H1 (cell line): ENCODE data around the gene LRRC74A. TPM values are rescaled to one million over a fixed set of nuclear protein-coding genes. Genes with fewer than 3 reads are reported as not detected.

ENCODE experiments used
- CTCF ChIA-PET: fragments of 300-600 bp; sonication (Branson Sonifier 250); formaldehyde crosslinking; loops from one replicate; lab custom pipeline; 2021; ENCODE audit not compliant: partially characterized antibody; lab: Charles Lee
- POLR2A ChIA-PET: fragments of 300-600 bp; sonication (Branson Sonifier 250); formaldehyde crosslinking; loops from one replicate; lab custom pipeline; 2021; ENCODE audit warnings: inconsistent platforms; ENCODE audit not compliant: partially characterized antibody; lab: Charles Lee
- DNase-seq, 2 experiments: peaks; one replicate each; pipeline versions ENCODE4 v3.0.0 to v3.0.0-alpha.2; 2010 to 2022; ENCODE audit warnings: low spot score in 2 of 2, low read depth in 1 of 2, mixed read lengths in 1 of 2
- FAIRE-seq: peaks from 2 replicates; lab custom pipeline; 2011; peaks lifted over from hg19 to GRCh38; lab: Jason Lieb, UNC
- H2AFZ ChIP-seq: 2 replicates; pipeline ENCODE4 v1.8.1; 2012; ENCODE audit warnings: low read length, inconsistent platforms
- H2AK5ac ChIP-seq: 2 replicates; pipeline ENCODE4 v1.6.1; 2013; ENCODE audit warnings: low read depth, low read length
- H2BK120ac ChIP-seq: replicated peaks from 2 replicates; pipeline ENCODE3; 2013; ENCODE audit warnings: low read depth, low read length, inconsistent platforms
- H2BK12ac ChIP-seq: 2 replicates; pipeline ENCODE4 v1.6.1; 2013; ENCODE audit warnings: low read depth, low read length
- H2BK15ac ChIP-seq: 2 replicates; pipeline ENCODE4 v1.6.1; 2013; ENCODE audit warnings: low read length
- H2BK20ac ChIP-seq: 2 replicates; pipeline ENCODE4 v1.6.1; 2013; ENCODE audit warnings: low read length
- H2BK5ac ChIP-seq: 2 replicates; pipeline ENCODE4 v1.6.1; 2013; ENCODE audit warnings: low read depth, low read length
- H3K14ac ChIP-seq: 2 replicates; pipeline ENCODE4 v1.6.1; 2013; ENCODE audit warnings: inconsistent platforms; ENCODE audit not compliant: insufficient read length
- H3K18ac ChIP-seq: 2 replicates; pipeline ENCODE4 v1.6.1; 2013; ENCODE audit warnings: low read length; ENCODE audit errors: extremely low read depth
- H3K23ac ChIP-seq: 2 replicates; pipeline ENCODE4 v1.6.1; 2013; ENCODE audit warnings: inconsistent platforms; ENCODE audit not compliant: insufficient read length
- H3K23me2 ChIP-seq: 2 replicates; pipeline ENCODE4 v1.6.1; 2013; ENCODE audit warnings: low read depth, low read length
- H3K27ac ChIP-seq: 2 replicates; pipeline ENCODE4 v1.6.1; 2011; ENCODE audit warnings: low read depth, low read length, inconsistent platforms
- H3K27me3 ChIP-seq, 4 experiments: replicated peaks in 1 of 4; 1 replicate in 1 of 4; 2 replicates in 3 of 4; pipeline versions ENCODE4 v1.6.1 to v1.8.1; 2011 to 2013; ENCODE audit warnings: low read length in 3 of 4, mild to moderate bottlenecking in 3 of 4, inconsistent platforms in 2 of 4, mixed read lengths in 2 of 4, moderate library complexity in 1 of 4; ENCODE audit not compliant: control insufficient read depth in 3 of 4, insufficient read depth in 3 of 4; ENCODE audit errors: extremely low read depth in 1 of 4
- H3K36me3 ChIP-seq, 4 experiments: 2 replicates each; pipeline versions ENCODE4 v1.6.1 to v1.8.1; 2011 to 2013; ENCODE audit warnings: mild to moderate bottlenecking in 4 of 4, low read length in 3 of 4, moderate library complexity in 2 of 4, control low read depth in 1 of 4, inconsistent platforms in 1 of 4; ENCODE audit not compliant: insufficient read depth in 4 of 4, control insufficient read depth in 2 of 4
- H3K4ac ChIP-seq: replicated peaks from 2 replicates; pipeline ENCODE3; 2013; ENCODE audit warnings: low read length, low read depth, mixed read lengths, inconsistent platforms; ENCODE audit not compliant: insufficient read length
- H3K4me1 ChIP-seq, 4 experiments: replicated peaks in 1 of 4; 1 replicate in 1 of 4; 2 replicates in 3 of 4; pipeline versions ENCODE4 v1.6.1 to v1.8.1; 2011 to 2013; ENCODE audit warnings: low read length in 3 of 4, inconsistent platforms in 2 of 4, mixed read lengths in 1 of 4; ENCODE audit not compliant: insufficient read depth in 4 of 4, control insufficient read depth in 3 of 4
- H3K4me2 ChIP-seq, 2 experiments: 2 replicates each; pipeline versions ENCODE4 v1.6.1 to v1.8.1; 2011 to 2013; ENCODE audit warnings: low read depth in 2 of 2, low read length in 2 of 2, control low read depth in 1 of 2, inconsistent platforms in 1 of 2, mild to moderate bottlenecking in 1 of 2; ENCODE audit not compliant: insufficient read depth in 1 of 2
- H3K4me3 ChIP-seq, 4 experiments: fragments of 200-600, 300-600 bp in 1 of 4; sonication (generic), shearing (Covaris generic), sonication (Bioruptor Twin) in 1 of 4; 2 replicates each; pipeline versions ENCODE4 v1.5.1 to v1.8.1; 2011 to 2016; ENCODE audit warnings: low read length in 4 of 4, low read depth in 3 of 4, control low read depth in 2 of 4, inconsistent platforms in 2 of 4, mild to moderate bottlenecking in 2 of 4, mixed read lengths in 1 of 4, moderate library complexity in 1 of 4; ENCODE audit not compliant: insufficient read depth in 2 of 4; ENCODE audit errors: extremely low read depth in 1 of 4
- H3K56ac ChIP-seq: replicated peaks from 2 replicates; pipeline ENCODE3; 2013; ENCODE audit warnings: low read depth, mild to moderate bottlenecking, mixed read lengths, low read length, inconsistent platforms; ENCODE audit not compliant: insufficient read length
- H3K79me1 ChIP-seq: 2 replicates; pipeline ENCODE4 v1.6.1; 2013; ENCODE audit warnings: low read depth, low read length, control low read depth
- H3K79me2 ChIP-seq, 2 experiments: 2 replicates each; pipeline versions ENCODE4 v1.6.1 to v1.8.1; 2012 to 2013; ENCODE audit warnings: low read length in 2 of 2, mild to moderate bottlenecking in 2 of 2, inconsistent platforms in 1 of 2; ENCODE audit not compliant: insufficient read depth in 2 of 2, control insufficient read depth in 1 of 2
- H3K9ac ChIP-seq, 4 experiments: replicated peaks in 1 of 4; 1 replicate in 1 of 4; 2 replicates in 3 of 4; pipeline versions ENCODE4 v1.6.1 to v1.8.1; 2011 to 2013; ENCODE audit warnings: low read depth in 3 of 4, low read length in 3 of 4, control low read depth in 2 of 4, mild to moderate bottlenecking in 2 of 4, moderate library complexity in 2 of 4, inconsistent platforms in 1 of 4; ENCODE audit errors: extremely low read depth in 1 of 4
- H3K9me3 ChIP-seq, 2 experiments: 2 replicates each; pipeline versions ENCODE4 v1.6.1 to v1.8.1; 2012 to 2013; ENCODE audit warnings: mild to moderate bottlenecking in 2 of 2, moderate library complexity in 2 of 2, control low read depth in 1 of 2, inconsistent platforms in 1 of 2, low read depth in 1 of 2, low read length in 1 of 2, mixed read lengths in 1 of 2; ENCODE audit not compliant: insufficient read depth in 2 of 2
- H4K20me1 ChIP-seq, 2 experiments: replicated peaks in 1 of 2; 2 replicates each; pipeline versions ENCODE3 to v1.8.1; 2011 to 2013; ENCODE audit warnings: inconsistent platforms in 2 of 2, low read length in 2 of 2, mild to moderate bottlenecking in 1 of 2; ENCODE audit not compliant: insufficient read depth in 2 of 2, control insufficient read depth in 1 of 2
- H4K5ac ChIP-seq: 2 replicates; pipeline ENCODE4 v1.6.1; 2013; ENCODE audit warnings: low read length, low read depth, mixed read lengths, inconsistent platforms; ENCODE audit not compliant: insufficient read length
- H4K8ac ChIP-seq: 2 replicates; pipeline ENCODE4 v1.8.0; 2013; ENCODE audit warnings: mild to moderate bottlenecking, moderate library complexity, low read length, inconsistent platforms; ENCODE audit not compliant: insufficient read depth; ENCODE audit errors: extremely low read depth
- H4K91ac ChIP-seq: replicated peaks from 2 replicates; pipeline ENCODE3; 2013; ENCODE audit warnings: low read length, mixed read lengths, inconsistent platforms; ENCODE audit not compliant: insufficient read length
- ATF3 ChIP-seq: IDR thresholded peaks from 2 replicates; pipeline ENCODE4 v1.6.1; 2011; ENCODE audit warnings: low read depth, mild to moderate bottlenecking, low read length; ENCODE audit not compliant: insufficient read depth
- HDAC6 ChIP-seq: IDR thresholded peaks from one replicate; pipeline ENCODE4 v1.7.1; 2012; ENCODE audit warnings: low read depth, mild to moderate bottlenecking, inconsistent platforms, low read length, moderate library complexity
- WGBS, 2 experiments: shearing (Covaris generic) in 1 of 2; methylation state at CpG; one replicate each; pipeline versions ENCODE4 v1.1.6 to v1.1.7; 2013 to 2015; ENCODE audit warnings: low lambda C conversion rate in 2 of 2, mixed read lengths in 2 of 2, inconsistent platforms in 1 of 2, low coverage in 1 of 2, missing lambda C conversion rate in 1 of 2; ENCODE audit not compliant: insufficient replicate concordance in 2 of 2, insufficient coverage in 1 of 2, insufficient read length in 1 of 2; ENCODE audit errors: extremely low coverage in 1 of 2, missing lambda C conversion rate in 1 of 2; 5-methylcytosine and 5-hydroxymethylcytosine counted together
- polyA plus RNA-seq, 7 experiments: library from polyadenylated mRNA; depleted of rRNA in 3 of 7; stranded (reverse) in 5 of 7; unstranded in 2 of 7; fragments of >200 nt in 5 of 7; fragments of 200-250 nt in 2 of 7; gene quantifications; 1 replicate in 5 of 7; 2 replicates in 1 of 7; 4 replicates in 1 of 7; pipeline versions ENCODE4 v1.2.1 to v1.2.3, GENCODE V29; 2011 to 2013; ENCODE audit warnings: missing spikeins in 2 of 7, mixed read lengths in 2 of 7
- total RNA-seq: library from RNA; stranded (reverse); fragmentation: NEBNext Ultra II Directional; extraction: Animal tissue kit (Norgen Biotek cat#: 25700); gene quantifications from 2 replicates; pipeline ENCODE4 v1.2.1, GENCODE V29; 2021

Gene LRRC74A
- total and polyA plus RNA-seq, 2 of the 8 experiments (the other 6 are each of a cell fraction or from before 2014, with no cell fraction given) = not detected

GRCh38 chr14:76811561-76811960 is 14.6 kb upstream of the LRRC74A start:
- Histone ChIP-seq H4K91ac (no peak overlapping the region), H3K27me3 (no peaks in the 10 kb centered on the region), H3K4me1 (peaks cover 2 to 9% (median 3%) of the 10 kb centered on the region in 4 experiments; a peak in 3 of 7 replicates), H3K9ac (peak overlapping the region in 1 of 4 experiments; percentile 78; a peak in 1 of 7 replicates), H3K27ac (no peak overlapping the region), H2AFZ (no peak overlapping the region), H3K14ac (no peak overlapping the region), H2BK12ac (no peak overlapping the region), H3K4ac (no peak overlapping the region), H3K36me3 (peaks cover 10 to 25% (median 20%) of the 10 kb centered on the region in 4 experiments; a peak in 6 of 8 replicates), H2AK5ac (no peak overlapping the region), H3K23me2 (peaks cover 5% of the 10 kb centered on the region; the same call in 1 of the 2 replicates), H2BK15ac (no peak overlapping the region), H3K23ac (no peak overlapping the region), H2BK120ac (no peak overlapping the region), H3K9me3 (no peaks in the 10 kb centered on the region), H3K56ac (no peak overlapping the region), H4K8ac (no peak overlapping the region), H2BK20ac (no peak overlapping the region), H3K4me2 (peak overlapping the region; percentile 71 to 94), H2BK5ac (no peak overlapping the region), H3K4me3 (peak overlapping the region; percentile 74 to 82 (median 80); a peak in 7 of 8 replicates), H3K18ac (no peak overlapping the region), H3K79me2 (peaks cover 0 to 20% of the 10 kb centered on the region in 2 experiments; a peak in 2 of 4 replicates), H4K20me1 (peaks cover 3 to 5% of the 10 kb centered on the region in 2 experiments), H4K5ac (no peak overlapping the region), H3K79me1 (no peaks in the 10 kb centered on the region)
- ChIA-PET CTCF (interaction anchor here (0.6 to 7.0 kb wide), 11 partner anchors 8 to 648 kb away, joined by 3 to 52 read pairs (median 3); no protein-coding TSS in a partner anchor), POLR2A (interaction anchor here (1.0 to 2.5 kb wide), 5 partner anchors 8 to 53 kb away, joined by 3 to 11 read pairs (median 6); no protein-coding TSS in a partner anchor)
- no peak for DNase-seq
- FAIRE-seq = no peak
- WGBS, 2 experiments = 75% methylated on average over 4 of the region's 4 CpGs; no CpG with 5 or more reads in 1 of the 2 experiments
- TF ChIP-seq HDAC6 (no peak), ATF3 (no peak)
